GM12878 (cell line): Measurements from ENCODE around the gene HIVEP1. TPM values are rescaled to one million over a fixed set of nuclear protein-coding genes. Genes with fewer than 3 reads are reported as not detected.

Experiments
- ATAC-seq: fragments of 200-7000 bp; cut with Tn5 transposase; 3 replicates; pipeline ENCODE4 v1.9.1; 2020; ENCODE audit warnings: mild to moderate bottlenecking, moderate library complexity
- BruUV-seq: library from RNA; stranded (reverse); fragments of 400-500 nt; replicated peaks from 2 replicates; lab custom pipeline; 2021; lab: Mats Ljungman, UMichigan
- CTCF ChIA-PET: fragments of 300-600 bp; sonication (Branson Sonifier 250); formaldehyde crosslinking; extraction: SDS; loops from one replicate; lab custom pipeline; 2021; ENCODE audit warnings: inconsistent platforms; lab: Yijun Ruan, JAX
- POLR2A ChIA-PET: fragments of 350-600 bp; formaldehyde crosslinking; extraction: SDS; loops from one replicate; lab custom pipeline; 2021; ENCODE audit warnings: inconsistent platforms; lab: Charles Lee
- RAD21 ChIA-PET: fragments of 300-600 bp; sonication (Branson Sonifier 250); formaldehyde crosslinking; loops from one replicate; lab custom pipeline; 2023; ENCODE audit warnings: antibody characterized with exemption; ENCODE audit not compliant: unreplicated experiment; lab: Charles Lee
- SMC1A ChIA-PET: fragments of 300-600 bp; sonication (Branson Sonifier 250); formaldehyde crosslinking; loops from one replicate; lab custom pipeline; 2023; ENCODE audit not compliant: unreplicated experiment, uncharacterized antibody; lab: Charles Lee
- DNase-seq: peaks from one replicate; pipeline ENCODE4 v3.0.0-alpha.2; 2011; ENCODE audit warnings: low read depth, low spot score
- FAIRE-seq: peaks from 3 replicates; lab custom pipeline; 2011; peaks lifted over from hg19 to GRCh38; lab: Jason Lieb, UNC
- H2AFZ ChIP-seq: 2 replicates; pipeline ENCODE4 v1.6.0; 2011; ENCODE audit warnings: low read depth, low read length, control low read depth; ENCODE audit not compliant: control insufficient read depth
- H3K27ac ChIP-seq: 2 replicates; pipeline ENCODE4 v1.5.1; 2011; ENCODE audit warnings: control low read depth; ENCODE audit not compliant: control insufficient read depth, insufficient read depth
- H3K27me3 ChIP-seq, 2 experiments: replicated peaks in 1 of 2; 2 replicates each; pipeline versions ENCODE4 v1.6.0 to v1.6.1; 2011; ENCODE audit warnings: low read length in 1 of 2; ENCODE audit not compliant: control insufficient read depth in 2 of 2, insufficient read depth in 2 of 2
- H3K36me3 ChIP-seq, 2 experiments: 2 replicates each; pipeline ENCODE4 v1.5.1; 2011; ENCODE audit warnings: low read length in 1 of 2; ENCODE audit not compliant: control insufficient read depth in 2 of 2, insufficient read depth in 2 of 2
- H3K4me1 ChIP-seq: 2 replicates; pipeline ENCODE4 v1.6.1; 2011; ENCODE audit warnings: mild to moderate bottlenecking, low read length, moderate library complexity, mixed read lengths; ENCODE audit not compliant: control insufficient read depth, insufficient read depth
- H3K4me2 ChIP-seq: 2 replicates; pipeline ENCODE4 v1.6.0; 2011; ENCODE audit warnings: control low read depth; ENCODE audit not compliant: control insufficient read depth, insufficient read depth
- H3K4me3 ChIP-seq: fragments of 200-600 bp; sonication (generic); 2 replicates; pipeline ENCODE4 v1.5.1; 2016
- H3K79me2 ChIP-seq: 2 replicates; pipeline ENCODE4 v1.6.0; 2011; ENCODE audit warnings: low read length; ENCODE audit not compliant: control insufficient read depth, insufficient read depth
- H3K9ac ChIP-seq: 2 replicates; pipeline ENCODE4 v1.8.0; 2011; ENCODE audit warnings: low read length, control low read depth, mixed read lengths; ENCODE audit not compliant: control insufficient read depth, insufficient read depth
- H3K9me3 ChIP-seq: replicated peaks from 3 replicates; pipeline ENCODE4 v1.5.1; 2011; ENCODE audit warnings: mild to moderate bottlenecking, low read length; ENCODE audit not compliant: control insufficient read depth, insufficient read depth
- H4K20me1 ChIP-seq: 2 replicates; pipeline ENCODE4 v1.6.0; 2011; ENCODE audit not compliant: control insufficient read depth, insufficient read depth
- ASH2L ChIP-seq: fragments of 300-600, 200-600 bp; sonication (generic); IDR thresholded peaks from 2 replicates; pipeline ENCODE4 v1.6.1; 2017; ENCODE audit warnings: low read depth, mild to moderate bottlenecking, borderline replicate concordance
- BCL11A ChIP-seq: IDR thresholded peaks from 2 replicates; pipeline ENCODE4 v1.6.1; 2011; ENCODE audit warnings: low read depth, low read length
- BHLHE40 ChIP-seq, 2 experiments: fragments of 450-650 bp in 1 of 2; IDR thresholded peaks; 2 replicates each; pipeline ENCODE4 v1.6.1; 2011 to 2017; ENCODE audit warnings: low read depth in 2 of 2, borderline replicate concordance in 1 of 2, improper control_type of control experiment in 1 of 2, low read length in 1 of 2, mild to moderate bottlenecking in 1 of 2
- CBX5 ChIP-seq: sonication (generic); IDR thresholded peaks from 2 replicates; pipeline ENCODE4 v1.6.1; 2016; ENCODE audit warnings: low read depth, moderate library complexity, mild to moderate bottlenecking, inconsistent platforms
- CHD4 ChIP-seq: fragments of 200-600 bp; sonication (generic); IDR thresholded peaks from 2 replicates; pipeline ENCODE4 v1.6.1; 2016; ENCODE audit warnings: mild to moderate bottlenecking
- CREB1 ChIP-seq: IDR thresholded peaks from 2 replicates; pipeline ENCODE4 v1.6.1; 2012; ENCODE audit warnings: low read depth, mild to moderate bottlenecking, inconsistent platforms
- CTCF ChIP-seq, 3 experiments: IDR thresholded peaks in 2 of 3; conservative IDR thresholded peaks in 1 of 3; 2 replicates each; pipeline ENCODE4 v1.5.1; 2011; ENCODE audit warnings: low read depth in 3 of 3, low read length in 3 of 3, mild to moderate bottlenecking in 3 of 3, control low read depth in 2 of 3, moderate library complexity in 2 of 3, inconsistent platforms in 1 of 3, mixed read lengths in 1 of 3; ENCODE audit not compliant: control insufficient read depth in 2 of 3, insufficient read depth in 1 of 3; ENCODE audit errors: extremely low read depth in 1 of 3
- EP300 ChIP-seq, 2 experiments: fragments of 150-350 bp in 1 of 2; IDR thresholded peaks; 2 replicates each; pipeline ENCODE4 v1.6.1; 2011 to 2012; ENCODE audit warnings: low read depth in 2 of 2, low read length in 2 of 2, borderline replicate concordance in 1 of 2, improper control_type of control experiment in 1 of 2, inconsistent platforms in 1 of 2; ENCODE audit not compliant: control insufficient read depth in 1 of 2
- FOS ChIP-seq: IDR thresholded peaks from 3 replicates; pipeline ENCODE4 v1.6.1; 2011; ENCODE audit warnings: borderline replicate concordance; ENCODE audit not compliant: insufficient read length; ENCODE audit errors: extremely low read depth
- FOXK2 ChIP-seq: fragments of 450-650 bp; IDR thresholded peaks from 2 replicates; pipeline ENCODE4 v1.6.1; 2017; ENCODE audit warnings: mild to moderate bottlenecking, moderate library complexity
- FOXM1 ChIP-seq: IDR thresholded peaks from 2 replicates; pipeline ENCODE4 v1.6.1; 2012; ENCODE audit warnings: low read depth, mild to moderate bottlenecking, inconsistent platforms, low read length, moderate library complexity
- GABPA ChIP-seq: IDR thresholded peaks from 2 replicates; pipeline ENCODE4 v1.6.1; 2014; ENCODE audit warnings: antibody characterized with exemption, low read depth, mild to moderate bottlenecking, inconsistent platforms
- HDGF ChIP-seq: fragments of 450-650 bp; IDR thresholded peaks from 2 replicates; pipeline ENCODE4 v1.6.1; 2016; ENCODE audit warnings: antibody characterized with exemption
- IRF4 ChIP-seq: IDR thresholded peaks from 2 replicates; pipeline ENCODE4 v1.6.1; 2011; ENCODE audit warnings: low read depth, low read length
- MTA2 ChIP-seq: fragments of 450-650 bp; IDR thresholded peaks from 2 replicates; pipeline ENCODE4 v1.6.1; 2016; ENCODE audit warnings: low read depth, mild to moderate bottlenecking, moderate library complexity
- NFYB ChIP-seq: IDR thresholded peaks from 2 replicates; pipeline ENCODE4 v1.6.1; 2011; ENCODE audit warnings: low read depth, mild to moderate bottlenecking, low read length, improper control_type of control experiment, moderate library complexity; ENCODE audit not compliant: insufficient read depth
- PAX5 ChIP-seq: IDR thresholded peaks from 2 replicates; pipeline ENCODE4 v1.6.1; 2011; ENCODE audit warnings: low read depth, low read length, borderline replicate concordance
- RELA ChIP-seq: fragments of 450-650 bp; IDR thresholded peaks from 2 replicates; pipeline ENCODE4 v1.8.0; 2014; ENCODE audit warnings: borderline replicate concordance; ENCODE audit not compliant: partially characterized antibody
- SP1 ChIP-seq: IDR thresholded peaks from one replicate; pipeline ENCODE4 v1.6.1; 2011; ENCODE audit warnings: low read depth, low read length
- WGBS: methylation state at CpG from one replicate; pipeline ENCODE4 v1.1.6; 2016; ENCODE audit warnings: low lambda C conversion rate; ENCODE audit not compliant: insufficient replicate concordance, insufficient coverage; ENCODE audit errors: missing lambda C conversion rate; 5-methylcytosine and 5-hydroxymethylcytosine counted together
- in situ Hi-C: fragments of 300-500 bp; cut with MboI; formaldehyde crosslinking; loops from 9 replicates; pipeline ENCODE4 v1.14.3; 2018; ENCODE audit warnings: mixed read lengths
- intact Hi-C: fragments of 100-400 bp; cut with micrococcal nuclease; formaldehyde crosslinking; loops from one replicate; pipeline ENCODE4 v1.14.2; 2022; ENCODE audit not compliant: unreplicated experiment
- polyA plus RNA-seq, 11 experiments: library from polyadenylated mRNA; depleted of rRNA in 4 of 11; unstranded in 6 of 11; stranded (reverse) in 5 of 11; fragments of >200 nt; fragmentation: Nextera tagmentation in 4 of 11; fragmentation: Illumina TruSeq in 1 of 11; extraction: Ambion mirVana in 4 of 11; extraction: Trizol in 1 of 11; gene quantifications; 1 replicate in 1 of 11; 2 replicates in 10 of 11; pipeline versions ENCODE4 v1.2.1 to v1.2.3, GENCODE V29; 2011 to 2016; ENCODE audit warnings: inconsistent platforms in 2 of 11, missing spikeins in 2 of 11, low read depth in 1 of 11
- total RNA-seq, 4 experiments: library from RNA; depleted of rRNA in 3 of 4; stranded (reverse); fragments of >200 nt in 3 of 4; fragmentation: Illumina TruSeq in 1 of 4; extraction: Trizol in 1 of 4; gene quantifications; 2 replicates each; pipeline versions ENCODE4 v1.2.1 to v1.2.3, GENCODE V29; 2013 to 2021
- TF ChIP-seq, protein P1 (sequence below): IDR thresholded peaks from 2 replicates; pipeline ENCODE4 v1.6.1; 2011; ENCODE audit warnings: borderline replicate concordance, low read depth, mild to moderate bottlenecking, moderate library complexity, low read length; ENCODE audit not compliant: insufficient read depth, poor library complexity, severe bottlenecking

Gene HIVEP1
- total and polyA plus RNA-seq, 10 of the 15 experiments (the other 5 are each of a cell fraction or from before 2014, with no cell fraction given), result 4.3 to 37.5 (median 21.6) TPM

- ChIA-PET CTCF (interaction anchor here (0.6 to 0.7 kb wide), 2 partner anchors 48 to 290 kb away, joined by 3 to 5 read pairs; no protein-coding TSS in a partner anchor), SMC1A (interaction anchor here (0.6 to 3.1 kb wide), 26 partner anchors 8 to 597 kb away, joined by 3 to 23 read pairs (median 5); no protein-coding TSS in a partner anchor), RAD21 (interaction anchor here (0.8 to 6.9 kb wide), 16 partner anchors 38 to 592 kb away, joined by 3 to 77 read pairs (median 8); partner anchors contain the start of gene EDN1), POLR2A (interaction anchor here (0.8 to 1.5 kb wide), 6 partner anchors 42 to 302 kb away, joined by 3 to 6 read pairs (median 4); no protein-coding TSS in a partner anchor)
- intact Hi-C loops (loop anchor here (2.0 to 10.0 kb wide), 6 partner anchors 224 to 346 kb away; partner anchors contain the start of gene EDN1), in situ Hi-C loops (loop anchor here (10.0 to 25.0 kb wide), 2 partner anchors 298 to 594 kb away; no protein-coding TSS in a partner anchor)
- peak; percentile 42 for ATAC-seq
- H3K27me3 ChIP-seq, result no peaks in the 10 kb centered on the region
- peaks cover 8% of the 10 kb centered on the region for H3K4me1 ChIP-seq
- peak; percentile 52 for FAIRE-seq
- WGBS, result 1% methylated on average over 18 of the region's 22 CpGs
- peaks cover 55% of the 10 kb centered on the region for H3K79me2 ChIP-seq
- no TSS peak for BruUV-seq
- H4K20me1 ChIP-seq, result no peaks in the 10 kb centered on the region
- no peak for DNase-seq
- peaks cover 1 to 4% of the 10 kb centered on the region in 2 experiments; a peak in 1 of 4 replicates for H3K36me3 ChIP-seq
- H3K4me3 ChIP-seq, result peak overlapping the region; percentile 68
- H3K9ac ChIP-seq, result peak overlapping the region; percentile 87
- peak overlapping the region; percentile 79 for H3K4me2 ChIP-seq
- H3K9me3 ChIP-seq, result peaks cover 12% of the 10 kb centered on the region; the same call in 2 of the 3 replicates
- no peak overlapping the region for H2AFZ ChIP-seq
- H3K27ac ChIP-seq, result peak overlapping the region; percentile 96
- peak; percentile 92 for TF ChIP-seq BCL11A
- TF ChIP-seq CBX5, result peak; percentile 50; the same call in 1 of the 2 replicates
- 0 out of 2 replicates have a peak, but pooled peaks have one; percentile 24 for TF ChIP-seq PAX5
- no peak for TF ChIP-seq CHD4
- TF ChIP-seq, protein P1, sequence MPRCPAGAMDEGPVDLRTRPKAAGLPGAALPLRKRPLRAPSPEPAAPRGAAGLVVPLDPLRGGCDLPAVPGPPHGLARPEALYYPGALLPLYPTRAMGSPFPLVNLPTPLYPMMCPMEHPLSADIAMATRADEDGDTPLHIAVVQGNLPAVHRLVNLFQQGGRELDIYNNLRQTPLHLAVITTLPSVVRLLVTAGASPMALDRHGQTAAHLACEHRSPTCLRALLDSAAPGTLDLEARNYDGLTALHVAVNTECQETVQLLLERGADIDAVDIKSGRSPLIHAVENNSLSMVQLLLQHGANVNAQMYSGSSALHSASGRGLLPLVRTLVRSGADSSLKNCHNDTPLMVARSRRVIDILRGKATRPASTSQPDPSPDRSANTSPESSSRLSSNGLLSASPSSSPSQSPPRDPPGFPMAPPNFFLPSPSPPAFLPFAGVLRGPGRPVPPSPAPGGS, result no peak
- TF ChIP-seq IRF4, result peak; percentile 75; the same call in 1 of the 2 replicates
- peak; percentile 96 for TF ChIP-seq MTA2
- TF ChIP-seq HDGF, result peak; percentile 80; the same call in 1 of the 2 replicates
- TF ChIP-seq ASH2L, result no peak
- TF ChIP-seq NFYB, result no peak
- no peak; a peak in 1 of 4 replicates for TF ChIP-seq BHLHE40 (IDR thresholded peaks at IDR 0.05; ENCODE audit: borderline replicate concordance in 1 of 2, low read depth in 2 of 2, low read length in 1 of 2)
- TF ChIP-seq FOS, result no peak
- no peak for TF ChIP-seq CREB1
- no peak for TF ChIP-seq CTCF (IDR thresholded peaks at IDR 0.05 in 2 of 3, conservative IDR thresholded peaks at IDR 0.05 in 1 of 3; ENCODE audit: control insufficient read depth in 2 of 3, extremely low read depth in 1 of 3, insufficient read depth in 1 of 3, low read depth in 3 of 3, low read length in 3 of 3)
- no peak for TF ChIP-seq FOXK2
- TF ChIP-seq FOXM1, result peak; percentile 85; the same call in 1 of the 2 replicates
- TF ChIP-seq SP1, result peak; percentile 46
- peak; percentile 59; the same call in 1 of the 2 replicates for TF ChIP-seq GABPA
- TF ChIP-seq EP300 (IDR thresholded peaks at IDR 0.05; ENCODE audit: borderline replicate concordance in 1 of 2, control insufficient read depth in 1 of 2, low read depth in 2 of 2, low read length in 2 of 2), result peak; percentile 84 to 88
- peak; percentile 74 for TF ChIP-seq RELA
Observed at GRCh38 chr6:12010635-12011275, 1.4 kb upstream of the HIVEP1 start.
